Sigmoid colon (tissue), 4 donors: ENCODE measurements around the gene ALDH1A1.

Source experiments
- CTCF ChIP-seq, 4 experiments: fragments of 450-650 bp in 3 of 4; fragments of 200-600 bp in 1 of 4; IDR thresholded peaks; one replicate each; pipeline ENCODE4 v1.5.1; 2016 to 2019; ENCODE audit warnings: antibody characterized with exemption in 4 of 4, mild to moderate bottlenecking in 3 of 4, moderate library complexity in 2 of 4
- EP300 ChIP-seq, 4 donors: sonication (generic); formaldehyde crosslinking; IDR thresholded peaks; one replicate each; pipeline ENCODE4 v1.6.1; 2017; ENCODE audit warnings: antibody characterized with exemption in 4 of 4
- POLR2A ChIP-seq, 2 donors: fragments of 450-650 bp; IDR thresholded peaks; one replicate each; pipeline ENCODE4 v1.6.1; 2016; ENCODE audit warnings: antibody characterized with exemption in 2 of 2, mild to moderate bottlenecking in 2 of 2, moderate library complexity in 2 of 2
- POLR2AphosphoS5 ChIP-seq, 4 donors: sonication (generic); formaldehyde crosslinking; IDR thresholded peaks; one replicate each; pipeline ENCODE4 v1.6.1; 2017; ENCODE audit warnings: antibody characterized with exemption in 4 of 4

- no peak for TF ChIP-seq POLR2AphosphoS5 (IDR thresholded peaks at IDR 0.05)
- no peak for TF ChIP-seq CTCF (IDR thresholded peaks at IDR 0.05)
- TF ChIP-seq POLR2A (IDR thresholded peaks at IDR 0.05), result no peak
- no peak for TF ChIP-seq EP300 (IDR thresholded peaks at IDR 0.05)
These were observed 22.0 kb downstream of the ALDH1A1 start for GRCh38 chr9:72930828-72931227.
